ENCODE results near the gene PTPRB.

Gene PTPRB

GRCh38 chr12:70536650-70537049 lies 100.6 kb downstream of the PTPRB start:
- no peak overlapping the region for H3K4me3 ChIP-seq (ENCODE audit: insufficient read depth in 1 of 2, low read depth in 1 of 2, low read length in 2 of 2)
- H3K9ac ChIP-seq (ENCODE audit: low read length), result no peak overlapping the region
- H3K9me3 ChIP-seq (ENCODE audit: control insufficient read depth, low read length), result no peaks in the 10 kb centered on the region
- H3K4me1 ChIP-seq (ENCODE audit: control insufficient read depth, insufficient read depth, low read depth, low read length), result no peaks in the 10 kb centered on the region
- no peak for DNase-seq
- no peak overlapping the region for H2BK12ac ChIP-seq (ENCODE audit: low read length in 2 of 2)
- no peaks in the 10 kb centered on the region for H3K79me1 ChIP-seq (replicated peaks; ENCODE audit: low read length, poor library complexity, severe bottlenecking)
- no peaks in the 10 kb centered on the region for H3K27me3 ChIP-seq (ENCODE audit: control insufficient read depth in 1 of 2, insufficient read depth in 1 of 2, low read length in 2 of 2)
- H2BK15ac ChIP-seq (ENCODE audit: low read depth, poor library complexity, severe bottlenecking), result no peak overlapping the region
- no peak overlapping the region for H2BK120ac ChIP-seq (ENCODE audit: low read depth, low read length)
- H3K14ac ChIP-seq (ENCODE audit: low read length in 2 of 2), result no peak overlapping the region
- no peak overlapping the region for H2AK5ac ChIP-seq (ENCODE audit: low read length, severe bottlenecking)
- no peak overlapping the region for H3K18ac ChIP-seq (ENCODE audit: low read depth in 1 of 2, low read length in 2 of 2)
- peaks cover 0 to 12% of the 10 kb centered on the region in 2 experiments for H3K36me3 ChIP-seq (ENCODE audit: control insufficient read depth in 1 of 2, insufficient read depth in 2 of 2, low read depth in 1 of 2, low read length in 2 of 2)
- no peak overlapping the region for H2AFZ ChIP-seq (ENCODE audit: low read depth, low read length)
- H4K8ac ChIP-seq (ENCODE audit: low read length), result no peak overlapping the region
- no peak overlapping the region for H3K27ac ChIP-seq (ENCODE audit: low read length, poor library complexity, severe bottlenecking)
- WGBS, result 94% methylated on average over 10 of the region's 10 CpGs
- no peak overlapping the region for H3K4me2 ChIP-seq (ENCODE audit: low read length, poor library complexity, severe bottlenecking)
- no peak overlapping the region for H3K4ac ChIP-seq (ENCODE audit: low read depth in 1 of 2, low read length in 2 of 2)
- H2BK5ac ChIP-seq (ENCODE audit: low read depth, low read length, poor library complexity, severe bottlenecking), result no peak overlapping the region
- H3K23ac ChIP-seq (ENCODE audit: low read length in 2 of 2), result no peak overlapping the region
- H4K91ac ChIP-seq (ENCODE audit: low read length), result no peak overlapping the region

- no peak overlapping the region for H2BK15ac ChIP-seq (ENCODE audit: low read depth, poor library complexity, severe bottlenecking)
- H3K79me1 ChIP-seq (replicated peaks; ENCODE audit: low read length, poor library complexity, severe bottlenecking), result no peaks in the 10 kb centered on the region
- H3K4me1 ChIP-seq (ENCODE audit: control insufficient read depth, insufficient read depth, low read depth, low read length), result no peaks in the 10 kb centered on the region
- no peaks in the 10 kb centered on the region for H3K27me3 ChIP-seq (ENCODE audit: control insufficient read depth in 1 of 2, insufficient read depth in 1 of 2, low read length in 2 of 2)
- no peak overlapping the region for H3K4me2 ChIP-seq (ENCODE audit: low read length, poor library complexity, severe bottlenecking)
- no peak overlapping the region for H2AFZ ChIP-seq (ENCODE audit: low read depth, low read length)
- H3K14ac ChIP-seq (ENCODE audit: low read length in 2 of 2), result no peak overlapping the region
- H3K23ac ChIP-seq (ENCODE audit: low read length in 2 of 2), result no peak overlapping the region
- H3K18ac ChIP-seq (ENCODE audit: low read depth in 1 of 2, low read length in 2 of 2), result no peak overlapping the region
- no peak overlapping the region for H2AK5ac ChIP-seq (ENCODE audit: low read length, severe bottlenecking)
- no peak overlapping the region for H3K27ac ChIP-seq (ENCODE audit: low read length, poor library complexity, severe bottlenecking)
- H2BK12ac ChIP-seq (ENCODE audit: low read length in 2 of 2), result no peak overlapping the region
- 86% methylated on average over 6 of the region's 6 CpGs for WGBS
- no peak for DNase-seq
- H2BK120ac ChIP-seq (ENCODE audit: low read depth, low read length), result no peak overlapping the region
- H4K8ac ChIP-seq (ENCODE audit: low read length), result no peak overlapping the region
- no peak overlapping the region for H3K9ac ChIP-seq (ENCODE audit: low read length)
- peaks cover 0 to 12% of the 10 kb centered on the region in 2 experiments for H3K36me3 ChIP-seq (ENCODE audit: control insufficient read depth in 1 of 2, insufficient read depth in 2 of 2, low read depth in 1 of 2, low read length in 2 of 2)
- no peaks in the 10 kb centered on the region for H3K9me3 ChIP-seq (ENCODE audit: control insufficient read depth, low read length)
- H3K4me3 ChIP-seq (ENCODE audit: insufficient read depth in 1 of 2, low read depth in 1 of 2, low read length in 2 of 2), result no peak overlapping the region
- no peak overlapping the region for H3K4ac ChIP-seq (ENCODE audit: low read depth in 1 of 2, low read length in 2 of 2)
- H4K91ac ChIP-seq (ENCODE audit: low read length), result no peak overlapping the region
- no peak overlapping the region for H2BK5ac ChIP-seq (ENCODE audit: low read depth, low read length, poor library complexity, severe bottlenecking)
These were observed 101.3 kb downstream of the PTPRB start for GRCh38 chr12:70535896-70536374.

- no peak overlapping the region for H3K14ac ChIP-seq (ENCODE audit: low read length in 2 of 2)
- H3K4me3 ChIP-seq (ENCODE audit: insufficient read depth in 1 of 2, low read depth in 1 of 2, low read length in 2 of 2), result no peak overlapping the region
- H4K8ac ChIP-seq (ENCODE audit: low read length), result no peak overlapping the region
- H3K9me3 ChIP-seq (ENCODE audit: control insufficient read depth, low read length), result no peaks in the 10 kb centered on the region
- no peak overlapping the region for H3K9ac ChIP-seq (ENCODE audit: low read length)
- H4K91ac ChIP-seq (ENCODE audit: low read length), result no peak overlapping the region
- H3K27me3 ChIP-seq (ENCODE audit: control insufficient read depth in 1 of 2, insufficient read depth in 1 of 2, low read length in 2 of 2), result no peaks in the 10 kb centered on the region
- H2BK12ac ChIP-seq (ENCODE audit: low read length in 2 of 2), result no peak overlapping the region
- H2BK120ac ChIP-seq (ENCODE audit: low read depth, low read length), result no peak overlapping the region
- no peaks in the 10 kb centered on the region for H3K79me1 ChIP-seq (replicated peaks; ENCODE audit: low read length, poor library complexity, severe bottlenecking)
- DNase-seq, result no peak
- H3K4ac ChIP-seq (ENCODE audit: low read depth in 1 of 2, low read length in 2 of 2), result no peak overlapping the region
- WGBS, result 79% methylated on average over 7 of the region's 7 CpGs
- peaks cover 0 to 12% of the 10 kb centered on the region in 2 experiments for H3K36me3 ChIP-seq (ENCODE audit: control insufficient read depth in 1 of 2, insufficient read depth in 2 of 2, low read depth in 1 of 2, low read length in 2 of 2)
- no peak overlapping the region for H3K18ac ChIP-seq (ENCODE audit: low read depth in 1 of 2, low read length in 2 of 2)
- H2BK5ac ChIP-seq (ENCODE audit: low read depth, low read length, poor library complexity, severe bottlenecking), result no peak overlapping the region
- H3K27ac ChIP-seq (ENCODE audit: low read length, poor library complexity, severe bottlenecking), result no peak overlapping the region
- no peak overlapping the region for H3K23ac ChIP-seq (ENCODE audit: low read length in 2 of 2)
- H2AFZ ChIP-seq (ENCODE audit: low read depth, low read length), result no peak overlapping the region
- H3K4me2 ChIP-seq (ENCODE audit: low read length, poor library complexity, severe bottlenecking), result no peak overlapping the region
- H2BK15ac ChIP-seq (ENCODE audit: low read depth, poor library complexity, severe bottlenecking), result no peak overlapping the region
- no peak overlapping the region for H2AK5ac ChIP-seq (ENCODE audit: low read length, severe bottlenecking)
- no peaks in the 10 kb centered on the region for H3K4me1 ChIP-seq (ENCODE audit: control insufficient read depth, insufficient read depth, low read depth, low read length)
These were observed 102.8 kb downstream of the PTPRB start for GRCh38 chr12:70534466-70534865.

GRCh38 chr12:70529647-70530046 lies 107.6 kb downstream of the PTPRB start:
- no peak overlapping the region for H3K4me3 ChIP-seq (ENCODE audit: insufficient read depth in 1 of 2, low read depth in 1 of 2, low read length in 2 of 2)
- H3K9ac ChIP-seq (ENCODE audit: low read length), result no peak overlapping the region
- H3K79me1 ChIP-seq (replicated peaks; ENCODE audit: low read length, poor library complexity, severe bottlenecking), result no peaks in the 10 kb centered on the region
- no peak overlapping the region for H3K23ac ChIP-seq (ENCODE audit: low read length in 2 of 2)
- no peak overlapping the region for H3K14ac ChIP-seq (ENCODE audit: low read length in 2 of 2)
- no peak for DNase-seq
- peaks cover 0 to 3% of the 10 kb centered on the region in 2 experiments for H3K36me3 ChIP-seq (ENCODE audit: control insufficient read depth in 1 of 2, insufficient read depth in 2 of 2, low read depth in 1 of 2, low read length in 2 of 2)
- H3K9me3 ChIP-seq (ENCODE audit: control insufficient read depth, low read length), result no peaks in the 10 kb centered on the region
- H3K4ac ChIP-seq (ENCODE audit: low read depth in 1 of 2, low read length in 2 of 2), result no peak overlapping the region
- no peak overlapping the region for H2BK120ac ChIP-seq (ENCODE audit: low read depth, low read length)
- no peak overlapping the region for H2AFZ ChIP-seq (ENCODE audit: low read depth, low read length)
- H3K27ac ChIP-seq (ENCODE audit: low read length, poor library complexity, severe bottlenecking), result no peak overlapping the region
- H3K27me3 ChIP-seq (ENCODE audit: control insufficient read depth in 1 of 2, insufficient read depth in 1 of 2, low read length in 2 of 2), result no peaks in the 10 kb centered on the region
- no peak overlapping the region for H2BK15ac ChIP-seq (ENCODE audit: low read depth, poor library complexity, severe bottlenecking)
- H3K4me1 ChIP-seq (ENCODE audit: control insufficient read depth, insufficient read depth, low read depth, low read length), result no peaks in the 10 kb centered on the region
- 100% methylated on average over 2 of the region's 3 CpGs for WGBS
- H3K4me2 ChIP-seq (ENCODE audit: low read length, poor library complexity, severe bottlenecking), result no peak overlapping the region
- no peak overlapping the region for H2BK12ac ChIP-seq (ENCODE audit: low read length in 2 of 2)
- H2BK5ac ChIP-seq (ENCODE audit: low read depth, low read length, poor library complexity, severe bottlenecking), result no peak overlapping the region
- no peak overlapping the region for H4K91ac ChIP-seq (ENCODE audit: low read length)
- H3K18ac ChIP-seq (ENCODE audit: low read depth in 1 of 2, low read length in 2 of 2), result no peak overlapping the region
- no peak overlapping the region for H2AK5ac ChIP-seq (ENCODE audit: low read length, severe bottlenecking)
- no peak overlapping the region for H4K8ac ChIP-seq (ENCODE audit: low read length)
